ENCODE results near the gene CNPPD1. TPM values are rescaled to one million over a fixed set of nuclear protein-coding genes. Genes with fewer than 3 reads are reported as not detected.

CNPPD1 gene
- total RNA-seq, 1 experiment from 2014 or later: 32.8 TPM

DNA sequence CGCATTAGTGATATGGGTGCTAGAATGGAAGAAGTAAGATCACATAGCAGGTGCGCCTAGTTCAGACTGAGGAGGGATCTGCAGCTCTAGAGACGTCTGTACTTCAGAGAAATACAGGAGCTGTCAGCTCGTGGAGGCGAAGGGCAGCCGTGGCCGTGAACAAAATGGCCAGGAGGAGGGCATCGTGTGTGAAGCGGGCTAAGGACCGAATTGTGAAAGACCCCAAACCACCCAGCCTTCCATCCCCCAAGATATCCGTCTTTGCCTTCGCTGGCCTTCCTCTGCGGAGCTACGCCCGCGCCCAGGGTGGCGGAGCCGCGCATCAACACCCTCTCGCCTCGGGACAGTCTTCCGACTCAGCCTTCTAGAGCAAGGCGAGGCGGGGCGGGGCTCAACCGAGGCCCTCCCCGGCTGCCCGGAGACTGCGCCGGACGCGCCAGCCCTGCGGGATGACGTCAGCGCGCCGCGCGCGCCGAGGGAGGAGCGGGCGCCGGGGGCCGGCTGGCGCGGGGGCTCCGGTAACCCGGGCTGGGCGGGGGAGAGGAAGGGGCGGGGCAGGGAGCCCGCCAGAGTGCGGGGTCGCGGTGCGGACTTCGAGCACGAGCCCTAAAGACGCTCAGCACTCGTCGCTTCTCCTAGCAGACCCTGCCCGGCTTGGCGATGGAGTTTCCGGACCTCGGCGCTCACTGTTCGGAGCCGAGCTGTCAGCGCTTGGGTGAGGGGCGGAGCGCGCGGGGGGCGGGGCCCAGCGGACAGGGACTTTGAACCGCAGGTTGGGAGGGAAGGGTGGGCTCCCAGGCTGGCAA lies 29.8 kb upstream of the CNPPD1 start, which contains the start of gene ZFAND2B (continued):
- TF ChIP-seq, protein P1, sequence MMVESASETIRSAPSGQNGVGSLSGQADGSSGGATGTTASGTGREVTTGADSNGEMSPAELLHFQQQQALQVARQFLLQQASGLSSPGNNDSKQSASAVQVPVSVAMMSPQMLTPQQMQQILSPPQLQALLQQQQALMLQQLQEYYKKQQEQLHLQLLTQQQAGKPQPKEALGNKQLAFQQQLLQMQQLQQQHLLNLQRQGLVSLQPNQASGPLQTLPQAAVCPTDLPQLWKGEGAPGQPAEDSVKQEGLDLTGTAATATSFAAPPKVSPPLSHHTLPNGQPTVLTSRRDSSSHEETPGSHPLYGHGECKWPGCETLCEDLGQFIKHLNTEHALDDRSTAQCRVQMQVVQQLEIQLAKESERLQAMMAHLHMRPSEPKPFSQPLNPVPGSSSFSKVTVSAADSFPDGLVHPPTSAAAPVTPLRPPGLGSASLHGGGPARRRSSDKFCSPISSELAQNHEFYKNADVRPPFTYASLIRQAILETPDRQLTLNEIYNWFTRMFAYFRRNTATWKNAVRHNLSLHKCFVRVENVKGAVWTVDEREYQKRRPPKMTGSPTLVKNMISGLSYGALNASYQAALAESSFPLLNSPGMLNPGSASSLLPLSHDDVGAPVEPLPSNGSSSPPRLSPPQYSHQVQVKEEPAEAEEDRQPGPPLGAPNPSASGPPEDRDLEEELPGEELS (CRISPR knock-in tag; IDR thresholded peaks at IDR 0.05): peak; percentile 54; the same call in 1 of the 2 replicates
- TF ChIP-seq TCF7 (CRISPR knock-in tag; IDR thresholded peaks at IDR 0.05; ENCODE audit: low read depth) (no peak), ELF4 (CRISPR knock-in tag; IDR thresholded peaks at IDR 0.05; ENCODE audit: low read depth) (no peak), ZBTB21 (CRISPR knock-in tag; IDR thresholded peaks at IDR 0.05; ENCODE audit: borderline replicate concordance) (0 out of 2 replicates have a peak, but pooled peaks have one; percentile 15), NFATC4 (CRISPR knock-in tag; IDR thresholded peaks at IDR 0.05) (no peak), FOXK1 (CRISPR knock-in tag; IDR thresholded peaks at IDR 0.05) (peak; percentile 70), ZNF232 (CRISPR knock-in tag; IDR thresholded peaks at IDR 0.05) (peak; percentile 39; the same call in 1 of the 2 replicates), ZNF396 (CRISPR knock-in tag; IDR thresholded peaks at IDR 0.05; ENCODE audit: borderline replicate concordance) (no peak), CBFB (CRISPR knock-in tag; IDR thresholded peaks at IDR 0.05; ENCODE audit: low read depth) (no peak)
- TF ChIP-seq, protein P2, sequence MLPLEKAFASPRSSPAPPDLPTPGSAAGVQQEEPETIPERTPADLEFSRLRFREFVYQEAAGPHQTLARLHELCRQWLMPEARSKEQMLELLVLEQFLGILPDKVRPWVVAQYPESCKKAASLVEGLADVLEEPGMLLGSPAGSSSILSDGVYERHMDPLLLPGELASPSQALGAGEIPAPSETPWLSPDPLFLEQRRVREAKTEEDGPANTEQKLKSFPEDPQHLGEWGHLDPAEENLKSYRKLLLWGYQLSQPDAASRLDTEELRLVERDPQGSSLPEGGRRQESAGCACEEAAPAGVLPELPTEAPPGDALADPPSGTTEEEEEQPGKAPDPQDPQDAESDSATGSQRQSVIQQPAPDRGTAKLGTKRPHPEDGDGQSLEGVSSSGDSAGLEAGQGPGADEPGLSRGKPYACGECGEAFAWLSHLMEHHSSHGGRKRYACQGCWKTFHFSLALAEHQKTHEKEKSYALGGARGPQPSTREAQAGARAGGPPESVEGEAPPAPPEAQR (CRISPR knock-in tag; IDR thresholded peaks at IDR 0.05): no peak
- TF ChIP-seq, protein P3, sequence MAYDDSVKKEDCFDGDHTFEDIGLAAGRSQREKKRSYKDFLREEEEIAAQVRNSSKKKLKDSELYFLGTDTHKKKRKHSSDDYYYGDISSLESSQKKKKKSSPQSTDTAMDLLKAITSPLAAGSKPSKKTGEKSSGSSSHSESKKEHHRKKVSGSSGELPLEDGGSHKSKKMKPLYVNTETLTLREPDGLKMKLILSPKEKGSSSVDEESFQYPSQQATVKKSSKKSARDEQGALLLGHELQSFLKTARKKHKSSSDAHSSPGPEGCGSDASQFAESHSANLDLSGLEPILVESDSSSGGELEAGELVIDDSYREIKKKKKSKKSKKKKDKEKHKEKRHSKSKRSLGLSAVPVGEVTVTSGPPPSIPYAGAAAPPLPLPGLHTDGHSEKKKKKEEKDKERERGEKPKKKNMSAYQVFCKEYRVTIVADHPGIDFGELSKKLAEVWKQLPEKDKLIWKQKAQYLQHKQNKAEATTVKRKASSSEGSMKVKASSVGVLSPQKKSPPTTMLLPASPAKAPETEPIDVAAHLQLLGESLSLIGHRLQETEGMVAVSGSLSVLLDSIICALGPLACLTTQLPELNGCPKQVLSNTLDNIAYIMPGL (CRISPR knock-in tag; IDR thresholded peaks at IDR 0.05): no peak
- TF ChIP-seq, protein P4, sequence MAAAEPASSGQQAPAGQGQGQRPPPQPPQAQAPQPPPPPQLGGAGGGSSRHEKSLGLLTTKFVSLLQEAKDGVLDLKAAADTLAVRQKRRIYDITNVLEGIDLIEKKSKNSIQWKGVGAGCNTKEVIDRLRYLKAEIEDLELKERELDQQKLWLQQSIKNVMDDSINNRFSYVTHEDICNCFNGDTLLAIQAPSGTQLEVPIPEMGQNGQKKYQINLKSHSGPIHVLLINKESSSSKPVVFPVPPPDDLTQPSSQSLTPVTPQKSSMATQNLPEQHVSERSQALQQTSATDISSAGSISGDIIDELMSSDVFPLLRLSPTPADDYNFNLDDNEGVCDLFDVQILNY (CRISPR knock-in tag; IDR thresholded peaks at IDR 0.05): no peak; the same call in 1 of the 2 replicates
- TF ChIP-seq, protein P5, sequence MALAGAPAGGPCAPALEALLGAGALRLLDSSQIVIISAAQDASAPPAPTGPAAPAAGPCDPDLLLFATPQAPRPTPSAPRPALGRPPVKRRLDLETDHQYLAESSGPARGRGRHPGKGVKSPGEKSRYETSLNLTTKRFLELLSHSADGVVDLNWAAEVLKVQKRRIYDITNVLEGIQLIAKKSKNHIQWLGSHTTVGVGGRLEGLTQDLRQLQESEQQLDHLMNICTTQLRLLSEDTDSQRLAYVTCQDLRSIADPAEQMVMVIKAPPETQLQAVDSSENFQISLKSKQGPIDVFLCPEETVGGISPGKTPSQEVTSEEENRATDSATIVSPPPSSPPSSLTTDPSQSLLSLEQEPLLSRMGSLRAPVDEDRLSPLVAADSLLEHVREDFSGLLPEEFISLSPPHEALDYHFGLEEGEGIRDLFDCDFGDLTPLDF (CRISPR knock-in tag; IDR thresholded peaks at IDR 0.05): no peak

DNA sequence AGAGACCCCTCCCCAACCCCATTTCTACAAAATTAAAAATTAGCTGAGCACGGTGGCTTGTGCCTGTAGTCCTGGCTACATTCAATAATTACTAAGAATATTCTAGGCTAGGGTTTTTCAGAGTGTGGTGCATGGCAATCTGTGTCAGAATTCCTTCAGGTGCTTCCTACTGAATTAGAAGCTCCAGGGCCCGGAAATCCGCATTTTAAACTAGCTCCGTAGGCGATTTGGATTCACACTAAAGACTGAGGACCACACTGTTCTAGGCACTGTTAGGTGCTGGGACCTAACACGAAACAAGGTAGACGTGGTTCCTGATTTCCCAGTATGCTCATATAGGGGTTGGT lies 29.2 kb upstream of the CNPPD1 start:
- peak overlapping the region; percentile 91 for H3K27ac Mint-ChIP-seq
- peaks cover 25% of the 10 kb centered on the region for H3K36me3 Mint-ChIP-seq
- CTCF ChIA-PET: interaction anchor here (0.9 to 2.0 kb wide), 12 partner anchors 8 to 324 kb away, joined by 3 to 11 read pairs (median 6); partner anchors contain the start of genes CNPPD1, GLB1L and STK16
- TF ChIP-seq, protein P6, sequence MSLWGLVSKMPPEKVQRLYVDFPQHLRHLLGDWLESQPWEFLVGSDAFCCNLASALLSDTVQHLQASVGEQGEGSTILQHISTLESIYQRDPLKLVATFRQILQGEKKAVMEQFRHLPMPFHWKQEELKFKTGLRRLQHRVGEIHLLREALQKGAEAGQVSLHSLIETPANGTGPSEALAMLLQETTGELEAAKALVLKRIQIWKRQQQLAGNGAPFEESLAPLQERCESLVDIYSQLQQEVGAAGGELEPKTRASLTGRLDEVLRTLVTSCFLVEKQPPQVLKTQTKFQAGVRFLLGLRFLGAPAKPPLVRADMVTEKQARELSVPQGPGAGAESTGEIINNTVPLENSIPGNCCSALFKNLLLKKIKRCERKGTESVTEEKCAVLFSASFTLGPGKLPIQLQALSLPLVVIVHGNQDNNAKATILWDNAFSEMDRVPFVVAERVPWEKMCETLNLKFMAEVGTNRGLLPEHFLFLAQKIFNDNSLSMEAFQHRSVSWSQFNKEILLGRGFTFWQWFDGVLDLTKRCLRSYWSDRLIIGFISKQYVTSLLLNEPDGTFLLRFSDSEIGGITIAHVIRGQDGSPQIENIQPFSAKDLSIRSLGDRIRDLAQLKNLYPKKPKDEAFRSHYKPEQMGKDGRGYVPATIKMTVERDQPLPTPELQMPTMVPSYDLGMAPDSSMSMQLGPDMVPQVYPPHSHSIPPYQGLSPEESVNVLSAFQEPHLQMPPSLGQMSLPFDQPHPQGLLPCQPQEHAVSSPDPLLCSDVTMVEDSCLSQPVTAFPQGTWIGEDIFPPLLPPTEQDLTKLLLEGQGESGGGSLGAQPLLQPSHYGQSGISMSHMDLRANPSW (CRISPR knock-in tag; conservative IDR thresholded peaks at IDR 0.05; ENCODE audit: low read depth): no peak
- TF ChIP-seq, protein P7, sequence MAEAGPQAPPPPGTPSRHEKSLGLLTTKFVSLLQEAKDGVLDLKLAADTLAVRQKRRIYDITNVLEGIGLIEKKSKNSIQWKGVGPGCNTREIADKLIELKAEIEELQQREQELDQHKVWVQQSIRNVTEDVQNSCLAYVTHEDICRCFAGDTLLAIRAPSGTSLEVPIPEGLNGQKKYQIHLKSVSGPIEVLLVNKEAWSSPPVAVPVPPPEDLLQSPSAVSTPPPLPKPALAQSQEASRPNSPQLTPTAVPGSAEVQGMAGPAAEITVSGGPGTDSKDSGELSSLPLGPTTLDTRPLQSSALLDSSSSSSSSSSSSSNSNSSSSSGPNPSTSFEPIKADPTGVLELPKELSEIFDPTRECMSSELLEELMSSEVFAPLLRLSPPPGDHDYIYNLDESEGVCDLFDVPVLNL (CRISPR knock-in tag; IDR thresholded peaks at IDR 0.05; ENCODE audit: borderline replicate concordance, low read depth): no peak
- TF ChIP-seq RORB (CRISPR knock-in tag; IDR thresholded peaks at IDR 0.05): no peak
- TF ChIP-seq, protein P8, sequence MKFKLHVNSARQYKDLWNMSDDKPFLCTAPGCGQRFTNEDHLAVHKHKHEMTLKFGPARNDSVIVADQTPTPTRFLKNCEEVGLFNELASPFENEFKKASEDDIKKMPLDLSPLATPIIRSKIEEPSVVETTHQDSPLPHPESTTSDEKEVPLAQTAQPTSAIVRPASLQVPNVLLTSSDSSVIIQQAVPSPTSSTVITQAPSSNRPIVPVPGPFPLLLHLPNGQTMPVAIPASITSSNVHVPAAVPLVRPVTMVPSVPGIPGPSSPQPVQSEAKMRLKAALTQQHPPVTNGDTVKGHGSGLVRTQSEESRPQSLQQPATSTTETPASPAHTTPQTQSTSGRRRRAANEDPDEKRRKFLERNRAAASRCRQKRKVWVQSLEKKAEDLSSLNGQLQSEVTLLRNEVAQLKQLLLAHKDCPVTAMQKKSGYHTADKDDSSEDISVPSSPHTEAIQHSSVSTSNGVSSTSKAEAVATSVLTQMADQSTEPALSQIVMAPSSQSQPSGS (CRISPR knock-in tag; IDR thresholded peaks at IDR 0.05; ENCODE audit: borderline replicate concordance, low read depth): no peak
- TF ChIP-seq ESRRA (CRISPR knock-in tag; IDR thresholded peaks at IDR 0.05; ENCODE audit: borderline replicate concordance): no peak
- TF ChIP-seq NR1H2 (CRISPR knock-in tag; IDR thresholded peaks at IDR 0.05): no peak

More for the DNA sequence above, 29.2 kb upstream of the CNPPD1 start:
- POLR2A ChIA-PET: interaction anchor here (0.7 to 2.0 kb wide), 8 partner anchors 11 to 47 kb away, joined by 3 to 16 read pairs (median 6); partner anchors contain the start of genes ABCB6, ANKZF1, ATG9A and CNPPD1
- Mint-ChIP-seq H3K27me3 (ENCODE audit: low read depth) (peaks cover 15% of the 10 kb centered on the region), H3K4me3 (peak overlapping the region; percentile 74), H3K9me3 (peaks cover 8% of the 10 kb centered on the region), H3K4me1 (peaks cover 6% of the 10 kb centered on the region)
- no peak for ATAC-seq
- no peak for DNase-seq (ENCODE audit: low spot score)
